PC-3 (cell line): ENCODE data around the gene ZDHHC18. TPM values are rescaled to one million over a fixed set of nuclear protein-coding genes. Genes with fewer than 3 reads are reported as not detected.
"Not testable (repeated sequence)": the region's sequence is repeated elsewhere in the genome, so short reads cannot be mapped to it uniquely, and the experiment has no call there.

Source experiments
- ATAC-seq: fragments of 200-7000 bp; cut with Tn5 transposase; 2 replicates; pipeline ENCODE4 v1.9.1; 2020; ENCODE audit warnings: mild to moderate bottlenecking, moderate library complexity
- BruUV-seq: library from RNA; stranded (reverse); fragments of 400-500 nt; replicated peaks from 2 replicates; lab custom pipeline; 2021; lab: Mats Ljungman, UMichigan
- CTCF ChIA-PET: fragments of 300-600 bp; sonication (Branson Sonifier 250); formaldehyde crosslinking; loops from one replicate; lab custom pipeline; 2022; ENCODE audit warnings: antibody characterized with exemption; lab: Charles Lee
- POLR2A ChIA-PET: fragments of 300-600 bp; sonication (Branson Sonifier 250); formaldehyde crosslinking; loops from one replicate; lab custom pipeline; 2022; ENCODE audit warnings: antibody characterized with exemption; ENCODE audit not compliant: unreplicated experiment; lab: Charles Lee
- DNase-seq: peaks from one replicate; pipeline ENCODE4 v3.0.0-alpha.2; 2015
- H2AFZ ChIP-seq: fragments of 300-600 bp; sonication (generic); 2 replicates; pipeline ENCODE4 v1.6.0; 2016; ENCODE audit warnings: antibody characterized with exemption, low read length
- H3F3A ChIP-seq: fragments of 300-600 bp; sonication (generic); one replicate; pipeline ENCODE4 v1.6.0; 2017; ENCODE audit warnings: antibody characterized with exemption, low read length, control low read depth, mild to moderate bottlenecking; ENCODE audit not compliant: unreplicated experiment
- H3K27ac ChIP-seq: fragments of 300-600 bp; sonication (generic); 2 replicates; pipeline ENCODE4 v1.5.1; 2016; ENCODE audit warnings: mild to moderate bottlenecking, low read length
- H3K27me3 ChIP-seq: fragments of 300-600 bp; sonication (generic); 2 replicates; pipeline ENCODE4 v1.6.1; 2016; ENCODE audit warnings: low read length, mixed read lengths
- H3K36me3 ChIP-seq: fragments of 300-600 bp; sonication (generic); 2 replicates; pipeline ENCODE4 v1.6.1; 2016; ENCODE audit warnings: low read depth, mixed run types, low read length, mixed read lengths
- H3K4me1 ChIP-seq: fragments of 300-600 bp; sonication (generic); 2 replicates; pipeline ENCODE4 v1.5.1; 2016; ENCODE audit warnings: low read length; ENCODE audit not compliant: insufficient read depth
- H3K4me2 ChIP-seq: fragments of 300-600 bp; sonication (generic); 2 replicates; pipeline ENCODE4 v1.6.0; 2016; ENCODE audit warnings: low read length
- H3K4me3 ChIP-seq: fragments of 300-600 bp; sonication (generic); 2 replicates; pipeline ENCODE4 v1.5.1; 2016; ENCODE audit warnings: mild to moderate bottlenecking, low read length, mixed read lengths
- H3K79me2 ChIP-seq: fragments of 300-600 bp; sonication (generic); 2 replicates; pipeline ENCODE4 v1.6.1; 2017; ENCODE audit warnings: low read length, mixed read lengths
- H3K9ac ChIP-seq: fragments of 300-600 bp; sonication (generic); 2 replicates; pipeline ENCODE4 v1.6.0; 2016; ENCODE audit warnings: mild to moderate bottlenecking, low read length
- H3K9me2 ChIP-seq: fragments of 300-600 bp; sonication (generic); replicated peaks from 2 replicates; pipeline ENCODE4 v1.6.1; 2016; ENCODE audit warnings: mixed run types, low read length, mixed read lengths
- H3K9me3 ChIP-seq: fragments of 300-600 bp; sonication (generic); 2 replicates; pipeline ENCODE4 v1.6.1; 2016; ENCODE audit warnings: low read length, mixed read lengths
- H4K20me1 ChIP-seq: fragments of 300-600 bp; sonication (generic); 2 replicates; pipeline ENCODE4 v1.6.1; 2016; ENCODE audit warnings: low read length, mixed read lengths
- EZH2 ChIP-seq: fragments of 300-600 bp; sonication (generic); IDR thresholded peaks from one replicate; pipeline ENCODE4 v1.6.1; 2017; ENCODE audit warnings: antibody characterized with exemption, mild to moderate bottlenecking, low read length; ENCODE audit not compliant: unreplicated experiment
- EZH2phosphoT487 ChIP-seq: fragments of 300-600 bp; sonication (generic); IDR thresholded peaks from 2 replicates; pipeline ENCODE4 v1.6.1; 2018; ENCODE audit warnings: mild to moderate bottlenecking, antibody characterized with exemption, low read length, borderline replicate concordance
- intact Hi-C: fragments of 100-400 bp; cut with micrococcal nuclease; formaldehyde crosslinking; loops from 2 replicates; pipeline ENCODE4 v1.9.0; 2023
- total RNA-seq: library from RNA; depleted of rRNA; stranded (reverse); fragments of >200 nt; gene quantifications from 2 replicates; pipeline ENCODE4 v1.2.3, GENCODE V29; 2014
- TF ChIP-seq, protein P1 (sequence below): fragments of 300-600 bp; sonication (generic); conservative IDR thresholded peaks from 2 replicates; pipeline ENCODE4 v1.5.1; 2017; ENCODE audit warnings: antibody characterized with exemption, low read depth, mild to moderate bottlenecking, low read length

ZDHHC18 gene
- total RNA-seq, 1 experiment from 2014 or later = 18.1 TPM

DNA sequence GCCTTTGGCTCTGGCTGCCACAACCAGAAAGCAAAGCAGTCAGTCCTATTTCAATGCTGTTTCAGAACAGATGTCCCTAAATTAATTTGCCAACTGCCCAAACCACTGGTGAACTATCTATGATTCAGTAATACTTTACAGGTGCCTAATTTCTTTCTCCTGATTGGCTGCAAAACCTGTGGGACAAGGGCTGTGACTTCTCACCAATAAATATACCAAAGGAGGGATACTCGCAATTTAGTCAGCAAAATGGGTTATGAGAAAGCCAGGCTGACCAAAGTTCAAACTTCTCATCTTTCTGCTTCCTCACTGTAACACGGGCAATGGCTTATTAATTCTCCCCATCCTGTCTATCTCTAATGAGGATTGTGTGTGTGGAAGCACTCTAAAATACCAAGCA is 50.8 kb downstream of the ZDHHC18 start:
- peaks cover 4% of the 10 kb centered on the region; the same call in 1 of the 2 replicates for H3K79me2 ChIP-seq
- peak overlapping the region; percentile 92 for H3K27ac ChIP-seq
- H2AFZ ChIP-seq = no peak overlapping the region
- intact Hi-C loops = loop anchor here (5.0 kb wide), 1 partner anchor 65 kb away; no protein-coding TSS in a partner anchor
- H4K20me1 ChIP-seq = no peaks in the 10 kb centered on the region
- no peaks in the 10 kb centered on the region for H3K27me3 ChIP-seq
- no peaks in the 10 kb centered on the region for H3K9me3 ChIP-seq
- TF ChIP-seq EZH2 (no peak), EZH2phosphoT487 (no peak)
- TF ChIP-seq, protein P1, sequence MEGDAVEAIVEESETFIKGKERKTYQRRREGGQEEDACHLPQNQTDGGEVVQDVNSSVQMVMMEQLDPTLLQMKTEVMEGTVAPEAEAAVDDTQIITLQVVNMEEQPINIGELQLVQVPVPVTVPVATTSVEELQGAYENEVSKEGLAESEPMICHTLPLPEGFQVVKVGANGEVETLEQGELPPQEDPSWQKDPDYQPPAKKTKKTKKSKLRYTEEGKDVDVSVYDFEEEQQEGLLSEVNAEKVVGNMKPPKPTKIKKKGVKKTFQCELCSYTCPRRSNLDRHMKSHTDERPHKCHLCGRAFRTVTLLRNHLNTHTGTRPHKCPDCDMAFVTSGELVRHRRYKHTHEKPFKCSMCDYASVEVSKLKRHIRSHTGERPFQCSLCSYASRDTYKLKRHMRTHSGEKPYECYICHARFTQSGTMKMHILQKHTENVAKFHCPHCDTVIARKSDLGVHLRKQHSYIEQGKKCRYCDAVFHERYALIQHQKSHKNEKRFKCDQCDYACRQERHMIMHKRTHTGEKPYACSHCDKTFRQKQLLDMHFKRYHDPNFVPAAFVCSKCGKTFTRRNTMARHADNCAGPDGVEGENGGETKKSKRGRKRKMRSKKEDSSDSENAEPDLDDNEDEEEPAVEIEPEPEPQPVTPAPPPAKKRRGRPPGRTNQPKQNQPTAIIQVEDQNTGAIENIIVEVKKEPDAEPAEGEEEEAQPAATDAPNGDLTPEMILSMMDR = no peak
- ChIA-PET CTCF (no interaction called here), POLR2A (no interaction called here)
- H3K36me3 ChIP-seq = peaks cover 20% of the 10 kb centered on the region; the same call in 1 of the 2 replicates
- H3K4me1 ChIP-seq = peaks cover 43% of the 10 kb centered on the region
- peak overlapping the region; percentile 49 for H3K4me3 ChIP-seq
- peaks cover 9% of the 10 kb centered on the region for H3F3A ChIP-seq
- H3K9ac ChIP-seq = peak overlapping the region; percentile 72
- no TSS peak for BruUV-seq
- H3K4me2 ChIP-seq = peak overlapping the region; percentile 81
- ATAC-seq (peak; percentile 44), DNase-seq (peak; percentile 88)
- no peaks in the 10 kb centered on the region for H3K9me2 ChIP-seq

DNA sequence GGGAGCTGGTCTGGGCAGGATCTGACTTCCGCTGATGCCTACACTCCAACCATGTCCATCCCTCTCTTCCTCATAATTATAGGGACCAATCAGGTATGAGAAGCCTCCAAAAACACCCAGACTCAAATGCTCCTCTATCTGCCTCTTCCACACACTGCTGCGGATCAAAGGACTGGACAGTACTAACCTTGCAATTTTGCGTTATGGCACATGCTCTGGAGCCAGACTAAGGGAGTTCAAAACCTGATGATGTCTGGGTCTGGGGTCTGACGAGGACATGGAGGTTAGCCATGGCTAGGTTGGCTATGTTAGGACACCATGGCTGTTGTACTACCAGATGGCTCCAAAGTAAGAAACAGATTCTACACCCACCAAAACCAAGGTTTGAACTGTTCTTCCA is 53.3 kb downstream of the ZDHHC18 start:
- peaks cover 9% of the 10 kb centered on the region for H3F3A ChIP-seq
- TF ChIP-seq, protein P1 = no peak
- TF ChIP-seq EZH2phosphoT487 (no peak), EZH2 (no peak)
- H3K9ac ChIP-seq = no peak overlapping the region
- ATAC-seq (no peak), DNase-seq (no peak)
- no peaks in the 10 kb centered on the region for H4K20me1 ChIP-seq
- intact Hi-C loops = loop anchor here (5.0 kb wide), 1 partner anchor 67 kb away; no protein-coding TSS in a partner anchor
- H3K36me3 ChIP-seq = peaks cover 37% of the 10 kb centered on the region
- no peaks in the 10 kb centered on the region for H3K27me3 ChIP-seq
- ChIA-PET CTCF (no interaction called here), POLR2A (no interaction called here)
- no TSS peak for BruUV-seq
- peaks cover 31% of the 10 kb centered on the region for H3K4me1 ChIP-seq
- no peaks in the 10 kb centered on the region for H3K9me2 ChIP-seq
- no peak overlapping the region for H3K4me2 ChIP-seq
- H3K4me3 ChIP-seq = no peak overlapping the region
- no peaks in the 10 kb centered on the region for H3K9me3 ChIP-seq
- H2AFZ ChIP-seq = no peak overlapping the region
- no peak overlapping the region for H3K27ac ChIP-seq
- H3K79me2 ChIP-seq = peaks cover 8% of the 10 kb centered on the region; the same call in 1 of the 2 replicates

DNA sequence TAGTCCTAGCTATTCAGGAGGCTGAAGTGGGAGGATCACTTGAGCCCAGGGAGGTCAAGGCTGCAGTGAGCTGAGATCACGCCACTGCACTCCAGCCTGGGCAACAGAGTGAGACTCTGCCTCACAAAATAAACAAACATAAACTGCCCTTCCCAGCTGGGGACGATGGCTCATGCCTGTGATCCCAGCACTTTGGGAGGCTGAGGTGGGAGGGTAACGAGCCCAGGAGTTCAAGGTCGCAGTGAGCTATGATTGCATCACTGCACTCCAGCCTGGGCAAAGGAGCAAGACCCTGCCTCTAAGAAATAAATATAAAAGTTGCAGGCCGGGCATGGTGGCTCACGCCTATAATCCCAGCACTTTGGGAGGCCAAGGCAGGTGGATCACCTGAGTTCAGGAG is 55.1 kb downstream of the ZDHHC18 start:
- CTCF ChIA-PET = interaction anchor here (1.2 kb wide), 1 partner anchor 72 kb away, joined by 3 read pairs; no protein-coding TSS in a partner anchor
- peaks cover 45% of the 10 kb centered on the region for H3K36me3 ChIP-seq
- POLR2A ChIA-PET = not testable (repeated sequence)

More for the DNA sequence above, 55.1 kb downstream of the ZDHHC18 start:
- H4K20me1 ChIP-seq, H3K9ac ChIP-seq, H3K27me3 ChIP-seq, DNase-seq, ATAC-seq, H3K4me3 ChIP-seq, H3K27ac ChIP-seq, H3K4me2 ChIP-seq, H2AFZ ChIP-seq, H3F3A ChIP-seq, BruUV-seq, H3K9me2 ChIP-seq, intact Hi-C loops, H3K9me3 ChIP-seq: not testable (repeated sequence)
- Histone ChIP-seq H3K79me2 (peaks cover 17% of the 10 kb centered on the region), H3K4me1 (peaks cover 13% of the 10 kb centered on the region)
